SJCRH30 (cell line): ENCODE data around the gene B4GALT3. TPM values are rescaled to one million over a fixed set of nuclear protein-coding genes. Genes with fewer than 3 reads are reported as not detected.

ENCODE experiments used
- DNase-seq, 2 experiments: peaks; one replicate each; pipeline ENCODE4 v3.0.0-alpha.2; 2015 to 2020
- H3K27ac ChIP-seq: fragments of 250-450 bp; sonication (Bioruptor Pico); 2 replicates; pipeline ENCODE4 v1.5.1; 2020; ENCODE audit warnings: mild to moderate bottlenecking, moderate library complexity
- H3K27me3 ChIP-seq: fragments of 250-450 bp; sonication (Bioruptor Pico); 2 replicates; pipeline ENCODE4 v1.5.1; 2020; ENCODE audit warnings: mild to moderate bottlenecking, moderate library complexity
- H3K36me3 ChIP-seq: fragments of 250-450 bp; sonication (Bioruptor Pico); 2 replicates; pipeline ENCODE4 v1.5.1; 2020; ENCODE audit warnings: mild to moderate bottlenecking, moderate library complexity
- H3K4me1 ChIP-seq: fragments of 250-450 bp; sonication (Bioruptor Pico); 2 replicates; pipeline ENCODE4 v1.5.1; 2020; ENCODE audit warnings: mild to moderate bottlenecking, moderate library complexity
- H3K4me3 ChIP-seq: fragments of 250-450 bp; sonication (Bioruptor Pico); 2 replicates; pipeline ENCODE4 v1.5.1; 2020; ENCODE audit warnings: mild to moderate bottlenecking, moderate library complexity
- H3K9me3 ChIP-seq: fragments of 250-450 bp; sonication (Bioruptor Pico); replicated peaks from 2 replicates; pipeline ENCODE4 v1.5.1; 2020; ENCODE audit warnings: mild to moderate bottlenecking, moderate library complexity
- total RNA-seq: library from RNA; depleted of rRNA; stranded (reverse); fragments of >200 nt; shearing (Covaris generic); gene quantifications from 2 replicates; pipeline ENCODE4 v1.2.3, GENCODE V29; 2014

The B4GALT3 gene
- total RNA-seq, 1 experiment from 2014 or later = 31.4 TPM

DNA sequence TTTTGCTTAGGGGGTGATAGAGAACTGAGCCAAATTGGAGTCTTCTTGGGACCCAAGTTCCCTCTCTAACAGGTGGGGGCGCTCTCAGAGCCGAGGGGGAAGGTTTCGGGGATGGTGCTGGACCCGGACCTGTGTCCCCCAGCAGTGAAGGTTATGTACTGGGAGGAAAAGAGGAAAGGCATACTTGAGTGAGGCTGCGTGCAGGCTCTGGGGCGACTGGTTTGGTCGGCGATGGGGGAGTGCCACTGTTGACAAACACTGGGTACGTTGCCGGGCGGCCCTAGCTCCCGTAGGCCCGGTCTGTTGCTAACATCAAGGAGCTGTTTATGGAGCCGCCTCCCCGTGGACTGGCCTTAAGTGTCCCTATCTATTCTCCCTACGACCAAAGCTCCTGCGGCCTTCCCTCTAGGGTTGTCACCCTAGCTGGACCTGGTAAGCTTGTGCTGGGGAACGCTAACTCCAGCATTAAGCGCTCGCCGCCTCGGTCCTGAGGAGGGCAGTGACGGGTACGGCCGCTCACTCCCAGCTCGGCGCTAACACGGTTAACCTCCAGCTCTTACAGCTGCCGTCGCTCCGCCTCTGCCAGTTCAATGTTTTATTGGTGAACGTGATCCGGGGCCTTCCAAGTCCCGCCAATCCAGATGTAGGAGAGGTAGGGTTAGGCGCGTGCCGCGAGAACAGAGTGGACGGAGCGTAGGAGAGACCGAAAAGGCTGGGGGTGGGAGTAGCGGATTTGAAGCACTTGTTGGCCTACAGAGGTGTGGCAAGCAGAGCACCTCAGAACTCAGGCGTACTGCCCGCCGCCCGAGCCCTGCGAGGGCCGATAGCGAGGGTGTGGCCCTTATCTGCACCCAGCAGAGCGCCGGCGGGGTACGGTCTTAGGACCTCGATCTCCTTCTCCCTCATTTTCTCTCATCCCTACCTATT, 11.3 kb downstream of the B4GALT3 start, which contains the start of gene PPOX:
Gene PPOX (plus strand): TSS at position 685 of the 927 bp plus-strand sequence. CDS start 422 bp downstream, outside the sequence.
- Histone ChIP-seq H3K9me3 (no peaks in the 10 kb centered on the region), H3K27ac (peak within 1 kb of the TSS; percentile 6; the same call in 1 of the 2 replicates), H3K4me3 (peak within 1 kb of the TSS; percentile 69), H3K4me1 (no peaks in the 10 kb centered on the region), H3K36me3 (peaks cover 2% of the 10 kb centered on the region; the same call in 1 of the 2 replicates), H3K27me3 (no peaks in the 10 kb centered on the region)
- DNase-seq = peak; percentile 94 to 97

DNA sequence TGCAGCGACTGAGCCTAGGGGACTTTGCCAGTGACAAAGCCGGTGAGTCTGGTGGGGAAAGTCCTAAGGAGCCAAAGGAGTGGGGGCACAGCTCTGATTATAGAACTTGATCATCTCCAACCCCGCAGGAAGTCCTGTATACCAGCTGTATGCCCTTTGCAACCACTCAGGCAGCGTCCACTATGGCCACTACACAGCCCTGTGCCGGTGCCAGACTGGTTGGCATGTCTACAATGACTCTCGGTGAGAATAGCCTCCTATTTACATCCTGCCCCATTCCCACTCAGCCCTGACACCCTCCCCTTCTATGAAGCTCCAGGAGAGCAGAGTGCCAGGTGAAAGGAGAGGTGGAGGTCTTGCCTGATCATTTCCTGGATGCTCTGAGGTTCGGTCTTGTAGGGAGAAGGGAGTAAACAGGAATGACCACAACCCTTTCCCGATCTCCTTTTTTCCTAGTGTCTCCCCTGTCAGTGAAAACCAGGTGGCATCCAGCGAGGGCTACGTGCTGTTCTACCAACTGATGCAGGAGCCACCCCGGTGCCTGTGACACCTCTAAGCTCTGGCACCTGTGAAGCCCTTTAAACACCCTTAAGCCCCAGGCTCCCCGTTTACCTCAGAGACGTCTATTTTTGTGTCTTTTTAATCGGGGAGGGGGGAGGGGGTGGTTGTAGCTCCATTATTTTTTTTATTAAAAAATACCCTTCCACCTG, 12.3 kb downstream of the B4GALT3 start:
- Histone ChIP-seq H3K36me3 (peaks cover 2% of the 10 kb centered on the region; the same call in 1 of the 2 replicates), H3K27ac (no peak overlapping the region), H3K4me1 (no peaks in the 10 kb centered on the region), H3K27me3 (no peaks in the 10 kb centered on the region), H3K9me3 (no peaks in the 10 kb centered on the region), H3K4me3 (peak overlapping the region; percentile 69)
- no peak for DNase-seq

DNA sequence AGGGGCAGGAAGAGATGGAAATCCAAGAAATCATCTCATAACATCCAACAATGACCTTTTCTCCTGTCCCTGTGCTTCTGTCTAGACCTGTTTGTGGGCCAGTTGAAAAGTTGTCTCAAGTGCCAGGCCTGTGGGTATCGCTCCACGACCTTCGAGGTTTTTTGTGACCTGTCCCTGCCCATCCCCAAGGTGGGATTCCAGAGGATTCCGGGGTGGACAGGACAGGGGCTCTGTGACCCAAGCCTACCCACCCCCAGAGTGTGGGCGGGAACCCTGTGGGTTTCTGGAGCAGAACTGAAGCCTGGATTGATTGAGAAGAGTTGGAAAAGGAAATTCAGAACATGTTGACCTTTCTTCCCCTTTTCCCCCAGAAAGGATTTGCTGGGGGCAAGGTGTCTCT, 13.5 kb downstream of the B4GALT3 start:
- no peak for DNase-seq
- Histone ChIP-seq H3K4me1 (no peaks in the 10 kb centered on the region; the same call in 1 of the 2 replicates), H3K9me3 (no peaks in the 10 kb centered on the region), H3K27me3 (no peaks in the 10 kb centered on the region), H3K27ac (no peak overlapping the region), H3K36me3 (no peaks in the 10 kb centered on the region), H3K4me3 (no peak overlapping the region)

DNA sequence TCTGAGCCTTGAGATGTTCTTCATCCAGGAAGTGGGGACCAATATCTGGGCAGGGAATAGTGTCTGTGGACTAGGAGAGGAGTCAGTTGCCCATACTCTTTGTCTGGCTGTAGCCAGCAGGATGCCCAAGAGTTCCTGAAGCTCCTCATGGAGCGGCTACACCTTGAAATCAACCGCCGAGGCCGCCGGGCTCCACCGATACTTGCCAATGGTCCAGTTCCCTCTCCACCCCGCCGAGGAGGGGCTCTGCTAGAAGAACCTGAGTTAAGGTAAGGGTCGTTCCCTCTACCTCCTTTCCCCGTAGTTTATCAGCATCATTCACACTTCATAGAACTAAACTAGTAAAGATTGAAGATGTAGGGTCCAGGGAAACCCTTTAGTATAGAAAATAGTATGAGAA, 14.5 kb downstream of the B4GALT3 start:
- DNase-seq = no peak
- no peaks in the 10 kb centered on the region for H3K36me3 ChIP-seq

DNA sequence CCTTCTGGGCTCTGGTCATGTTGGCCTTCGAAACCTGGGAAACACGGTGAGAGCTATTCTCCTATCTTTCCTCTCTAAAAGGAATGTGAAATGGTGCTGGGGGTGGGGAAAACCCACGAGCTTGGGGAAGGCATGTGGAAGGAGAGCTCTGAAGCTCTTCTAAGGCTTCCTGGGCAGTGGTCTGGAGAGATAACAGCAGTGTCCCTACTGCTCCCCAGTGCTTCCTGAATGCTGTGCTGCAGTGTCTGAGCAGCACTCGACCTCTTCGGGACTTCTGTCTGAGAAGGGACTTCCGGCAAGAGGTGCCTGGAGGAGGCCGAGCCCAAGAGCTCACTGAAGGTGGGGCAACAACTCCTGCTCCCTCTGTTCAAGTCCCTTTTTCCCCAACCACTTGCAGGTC, 15.3 kb downstream of the B4GALT3 start:
- H3K9me3 ChIP-seq = no peaks in the 10 kb centered on the region
- H3K4me1 ChIP-seq = no peaks in the 10 kb centered on the region; the same call in 1 of the 2 replicates
- H3K36me3 ChIP-seq = no peaks in the 10 kb centered on the region
- DNase-seq = no peak
- no peaks in the 10 kb centered on the region for H3K27me3 ChIP-seq
- H3K27ac ChIP-seq = no peak overlapping the region
- H3K4me3 ChIP-seq = no peak overlapping the region

More for the DNA sequence above, 14.5 kb downstream of the B4GALT3 start:
- no peak overlapping the region for H3K27ac ChIP-seq
- H3K9me3 ChIP-seq = no peaks in the 10 kb centered on the region
- H3K4me1 ChIP-seq = no peaks in the 10 kb centered on the region; the same call in 1 of the 2 replicates
- no peaks in the 10 kb centered on the region for H3K27me3 ChIP-seq
- no peak overlapping the region for H3K4me3 ChIP-seq

DNA sequence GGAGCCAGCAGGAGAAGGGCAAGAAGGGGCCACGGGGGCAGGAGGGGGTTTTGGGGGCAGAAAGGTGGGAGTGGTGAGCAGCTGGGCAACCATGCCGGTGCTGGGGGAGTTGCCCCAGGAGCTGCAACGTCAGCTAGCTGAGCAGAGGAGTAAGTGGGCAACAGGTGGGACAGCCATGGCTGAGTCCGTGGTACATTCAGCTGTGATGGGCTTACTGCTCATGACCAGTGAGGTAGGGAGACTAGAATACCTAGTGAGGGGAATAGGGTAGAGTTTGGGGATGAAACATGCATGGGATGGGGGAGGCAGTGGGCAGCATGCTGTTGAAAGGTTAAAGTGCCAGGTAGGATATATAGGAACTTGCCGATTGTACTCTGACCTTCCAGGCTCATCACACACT, 15.7 kb downstream of the B4GALT3 start:
- Histone ChIP-seq H3K4me1 (no peaks in the 10 kb centered on the region; the same call in 1 of the 2 replicates), H3K36me3 (no peaks in the 10 kb centered on the region)

DNA sequence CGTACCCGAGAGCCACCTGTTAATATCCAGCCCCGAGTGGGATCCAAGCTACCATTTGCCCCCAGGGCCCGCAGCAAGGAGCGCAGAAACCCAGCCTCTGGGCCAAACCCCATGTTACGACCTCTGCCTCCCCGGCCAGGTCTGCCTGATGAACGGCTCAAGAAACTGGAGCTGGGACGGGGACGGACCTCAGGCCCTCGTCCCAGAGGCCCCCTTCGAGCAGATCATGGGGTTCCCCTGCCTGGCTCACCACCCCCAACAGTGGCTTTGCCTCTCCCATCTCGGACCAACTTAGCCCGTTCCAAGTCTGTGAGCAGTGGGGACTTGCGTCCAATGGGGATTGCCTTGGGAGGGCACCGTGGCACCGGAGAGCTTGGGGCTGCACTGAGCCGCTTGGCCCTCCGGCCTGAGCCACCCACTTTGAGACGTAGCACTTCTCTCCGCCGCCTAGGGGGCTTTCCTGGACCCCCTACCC, 16.6 kb downstream of the B4GALT3 start:
- no peak overlapping the region for H3K27ac ChIP-seq
- no peaks in the 10 kb centered on the region for H3K9me3 ChIP-seq
- no peaks in the 10 kb centered on the region for H3K36me3 ChIP-seq
- H3K4me3 ChIP-seq = no peak overlapping the region
- no peaks in the 10 kb centered on the region; the same call in 1 of the 2 replicates for H3K4me1 ChIP-seq
- H3K27me3 ChIP-seq = no peaks in the 10 kb centered on the region
- DNase-seq = no peak

More for the DNA sequence above, 15.7 kb downstream of the B4GALT3 start:
- no peaks in the 10 kb centered on the region for H3K27me3 ChIP-seq
- H3K27ac ChIP-seq = no peak overlapping the region
- no peak overlapping the region for H3K4me3 ChIP-seq
- H3K9me3 ChIP-seq = no peaks in the 10 kb centered on the region
- DNase-seq = no peak

DNA sequence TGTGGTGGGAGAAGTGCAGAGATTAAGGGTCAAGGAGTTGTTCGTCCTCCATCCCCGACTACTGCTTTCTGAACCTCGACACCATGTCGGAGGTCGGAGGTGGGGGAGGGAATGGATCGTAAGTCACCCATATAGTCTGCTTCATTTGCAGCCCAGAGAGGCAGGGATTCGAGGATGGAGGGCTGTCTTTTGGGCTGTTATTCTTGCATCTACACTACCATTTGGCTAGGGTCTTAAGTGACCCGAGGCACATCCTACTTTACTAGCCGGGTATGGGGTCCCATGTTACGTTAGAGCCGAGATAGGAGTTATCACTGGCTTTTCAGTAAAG, 17.4 kb downstream of the B4GALT3 start:
- no peaks in the 10 kb centered on the region; the same call in 1 of the 2 replicates for H3K4me1 ChIP-seq
- no peaks in the 10 kb centered on the region for H3K9me3 ChIP-seq
- no peaks in the 10 kb centered on the region for H3K36me3 ChIP-seq
- H3K27ac ChIP-seq = peak overlapping the region; percentile 87
- no peaks in the 10 kb centered on the region for H3K27me3 ChIP-seq
- peak overlapping the region; percentile 79 for H3K4me3 ChIP-seq
- DNase-seq = no peak

DNA sequence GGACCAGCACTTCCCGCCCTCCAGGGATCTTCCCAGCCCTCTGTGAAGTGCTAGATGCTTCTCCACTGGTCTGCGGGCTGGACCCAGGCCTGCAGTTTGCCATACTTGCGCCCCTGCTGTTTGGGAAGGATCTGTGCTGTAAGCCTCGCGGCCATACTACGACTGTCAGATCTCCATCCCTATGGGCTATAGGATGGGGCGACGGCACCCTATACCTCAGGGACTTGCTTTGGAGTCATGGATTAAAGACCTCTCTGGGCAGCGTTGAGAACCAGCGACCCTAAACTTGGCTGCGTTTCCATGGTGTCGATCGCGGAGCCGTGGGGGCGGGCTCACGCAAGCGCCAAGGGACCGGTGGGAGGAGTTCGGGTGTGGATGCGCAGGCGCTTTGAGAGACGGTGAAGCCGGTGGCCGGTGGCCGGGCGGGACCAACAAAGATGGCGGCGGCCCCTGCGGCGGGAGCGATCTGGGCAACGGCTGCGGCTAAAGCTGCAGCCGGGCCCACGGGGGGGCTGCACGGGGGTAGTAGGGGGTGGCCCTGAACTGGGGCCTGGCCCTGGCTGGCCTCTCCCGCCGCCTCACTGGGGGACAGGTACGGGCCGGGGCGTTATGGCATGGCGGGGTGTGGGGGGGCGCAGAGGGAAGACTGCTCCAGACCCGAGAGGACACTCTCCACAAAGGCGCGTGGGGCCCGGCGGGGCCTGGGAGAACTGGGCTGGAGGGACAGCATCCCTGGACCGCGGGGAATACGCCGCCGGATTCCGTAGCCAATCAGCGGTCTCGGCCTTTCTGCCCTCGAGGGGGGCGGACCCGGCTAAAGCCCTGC, 18.0 kb downstream of the B4GALT3 start, which contains the start of gene USP21:
Gene USP21 (plus strand): TSS at position 414 of the 826 bp plus-strand sequence. CDS start 1,141 bp downstream, outside the sequence.
- Histone ChIP-seq H3K36me3 (no peaks in the 10 kb centered on the region), H3K4me1 (no peaks in the 10 kb centered on the region; the same call in 1 of the 2 replicates), H3K27me3 (no peaks in the 10 kb centered on the region), H3K4me3 (peak within 1 kb of the TSS; percentile 79), H3K9me3 (no peaks in the 10 kb centered on the region), H3K27ac (peak within 1 kb of the TSS; percentile 87)
- peak; percentile 89 to 93 for DNase-seq

DNA sequence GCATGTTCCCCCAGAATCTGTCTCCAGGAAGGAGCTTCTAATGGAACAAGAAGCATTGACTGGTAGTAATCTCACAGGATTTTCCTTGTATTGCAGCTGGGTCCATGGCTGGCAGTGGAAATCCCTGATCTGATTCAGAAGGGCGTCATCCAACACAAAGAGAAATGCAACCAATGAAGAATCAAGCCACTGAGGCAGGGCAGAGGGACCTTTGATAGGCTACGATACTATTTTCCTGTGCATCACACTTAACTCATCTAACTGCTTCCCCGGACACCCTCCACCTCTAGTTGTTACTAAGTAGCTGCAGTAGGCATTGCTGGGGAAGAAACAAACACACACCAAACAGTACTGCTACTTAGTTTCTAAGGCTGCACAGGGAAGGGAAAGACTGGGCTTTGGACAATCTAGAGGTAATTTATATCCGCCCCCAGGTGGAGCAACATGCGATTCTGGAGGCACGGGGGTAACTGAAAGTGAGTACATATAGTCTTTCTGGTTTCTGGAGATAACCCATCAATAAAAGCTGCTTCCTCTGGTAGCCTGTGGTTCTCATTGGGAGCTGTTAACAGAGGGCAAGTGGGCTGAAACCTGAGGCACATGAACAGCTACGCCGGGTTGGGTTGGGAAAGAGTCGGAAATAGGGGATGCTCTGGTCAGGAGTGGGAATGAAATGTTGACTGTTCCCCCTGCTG, 18.8 kb downstream of the B4GALT3 start:
- Histone ChIP-seq H3K27me3 (no peaks in the 10 kb centered on the region), H3K4me3 (peak overlapping the region; percentile 79; the same call in 1 of the 2 replicates), H3K4me1 (no peaks in the 10 kb centered on the region; the same call in 1 of the 2 replicates), H3K9me3 (no peaks in the 10 kb centered on the region), H3K36me3 (no peaks in the 10 kb centered on the region), H3K27ac (no peak overlapping the region)
- DNase-seq = no peak

DNA sequence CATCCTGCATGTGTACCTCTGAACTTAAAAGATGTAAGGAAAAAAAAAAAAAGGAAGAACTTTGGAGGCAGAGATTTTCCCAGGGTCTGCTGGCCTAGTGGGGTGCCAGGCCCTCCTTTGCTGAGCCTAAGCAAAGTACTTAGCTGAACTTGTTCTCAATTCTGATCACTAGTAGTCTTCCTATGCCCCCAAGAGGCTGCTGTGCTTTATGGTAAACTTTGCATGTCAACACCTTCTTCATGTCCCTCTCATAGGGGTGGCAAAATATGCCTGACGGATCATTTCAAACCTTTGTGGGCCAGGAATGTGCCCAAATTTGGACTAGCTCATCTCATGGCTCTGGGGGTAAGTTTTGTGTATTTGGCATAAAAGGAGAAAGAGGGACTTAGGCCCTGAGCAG, 19.4 kb downstream of the B4GALT3 start:
- Histone ChIP-seq H3K27me3 (no peaks in the 10 kb centered on the region), H3K4me1 (no peaks in the 10 kb centered on the region; the same call in 1 of the 2 replicates), H3K36me3 (no peaks in the 10 kb centered on the region), H3K9me3 (no peaks in the 10 kb centered on the region), H3K4me3 (no peak overlapping the region), H3K27ac (no peak overlapping the region)
- DNase-seq = no peak

DNA sequence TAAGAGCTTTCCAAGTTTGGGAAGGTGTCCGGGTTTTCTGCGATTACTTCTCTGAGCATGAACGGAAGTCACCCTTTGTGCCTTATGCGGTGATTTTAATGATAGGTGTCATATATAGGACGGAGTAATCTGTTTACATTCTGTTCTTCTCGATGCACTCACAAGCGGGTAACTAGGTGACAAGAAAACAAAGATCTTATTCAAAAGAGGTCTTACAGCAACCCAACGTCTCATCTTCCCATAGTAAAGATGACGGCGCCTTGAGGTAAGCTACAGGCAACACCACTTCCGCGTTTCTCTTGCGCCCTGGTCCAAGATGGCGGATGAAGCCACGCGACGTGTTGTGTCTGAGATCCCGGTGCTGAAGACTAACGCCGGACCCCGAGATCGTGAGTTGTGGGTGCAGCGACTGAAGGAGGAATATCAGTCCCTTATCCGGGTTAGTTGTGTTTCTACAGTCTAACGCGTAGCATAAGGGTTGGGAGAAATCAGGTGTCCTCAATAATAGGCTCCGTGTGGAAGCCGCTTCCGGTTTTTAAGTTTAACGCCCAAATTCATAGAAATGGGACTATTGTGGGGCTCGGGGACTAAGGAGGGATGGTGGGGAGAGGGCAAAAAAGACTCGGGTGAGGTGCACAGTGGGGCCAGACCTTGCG, 23.5 kb downstream of the B4GALT3 start, which contains the start of gene UFC1:
Gene UFC1 (plus strand): TSS at position 297 of the 656 bp plus-strand sequence. CDS start 20 bp downstream, at position 317.
- peak within 1 kb of the TSS; percentile 96 for H3K27ac ChIP-seq
- H3K4me1 ChIP-seq = no peaks in the 10 kb centered on the region
- H3K36me3 ChIP-seq = no peaks in the 10 kb centered on the region
- H3K9me3 ChIP-seq = no peaks in the 10 kb centered on the region
- no peaks in the 10 kb centered on the region for H3K27me3 ChIP-seq
- H3K4me3 ChIP-seq = peak within 1 kb of the TSS; percentile 95
- peak; percentile 81 to 88 for DNase-seq

DNA sequence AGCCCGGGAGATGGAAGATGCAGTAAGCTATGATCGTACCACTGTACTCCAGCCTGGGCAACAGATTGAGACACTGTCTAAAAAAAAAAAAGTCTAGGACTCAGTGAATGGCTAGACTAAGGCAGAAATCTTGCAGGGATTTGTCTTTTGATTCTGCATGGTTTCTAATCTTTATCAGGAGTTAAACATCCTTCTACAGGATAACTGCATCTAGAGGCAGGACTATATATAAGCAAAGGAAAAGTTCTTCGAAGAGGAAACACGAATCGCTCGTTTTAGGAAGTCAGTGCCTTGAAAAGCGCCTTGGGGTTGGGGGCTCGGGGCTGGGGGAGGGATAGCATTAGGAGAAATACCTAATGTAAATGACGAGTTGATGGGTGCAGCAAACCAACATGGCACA, 24.1 kb downstream of the B4GALT3 start:
- Histone ChIP-seq H3K9me3 (no peaks in the 10 kb centered on the region), H3K27me3 (no peaks in the 10 kb centered on the region), H3K4me3 (peak overlapping the region; percentile 95), H3K27ac (peak overlapping the region; percentile 96; the same call in 1 of the 2 replicates), H3K4me1 (no peaks in the 10 kb centered on the region), H3K36me3 (no peaks in the 10 kb centered on the region)
- no peak for DNase-seq
